ENCODE measurements around the gene PGS1. TPM values are rescaled to one million over a fixed set of nuclear protein-coding genes. Genes with fewer than 3 reads are reported as not detected.

PGS1 gene
- total RNA-seq, 4 donors from 2014 or later = 30.7 to 45.9 (median 35.6) TPM

DNA sequence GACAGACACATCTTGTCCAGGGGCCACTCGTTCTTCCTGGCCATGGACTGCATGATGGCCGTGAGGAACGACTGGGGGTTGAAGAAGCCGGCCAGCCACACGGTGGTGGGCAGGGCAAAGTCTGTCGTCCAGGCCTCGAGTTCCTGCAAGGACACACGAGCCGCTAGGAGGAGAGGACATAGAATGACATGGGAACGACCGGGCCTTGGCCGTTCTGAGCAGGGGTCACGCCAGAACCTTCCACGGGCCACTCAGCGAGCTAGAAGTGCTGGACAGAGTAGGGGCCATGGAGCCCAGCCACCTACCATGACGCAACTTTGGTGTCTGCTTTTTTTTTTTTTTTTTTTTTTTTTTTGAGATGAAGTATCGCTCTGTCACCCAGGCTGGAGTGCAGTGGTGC, 47.0 kb downstream of the PGS1 start:
- intact Hi-C loops (cut with DNase I) = no loop called here
- TF ChIP-seq EP300 (IDR thresholded peaks at IDR 0.05) (no peak), POLR2AphosphoS5 (IDR thresholded peaks at IDR 0.05) (no peak), CTCF (IDR thresholded peaks at IDR 0.05) (no peak), POLR2A (IDR thresholded peaks at IDR 0.05; ENCODE audit: low read depth) (no peak)
- Histone ChIP-seq H3K27me3 (no peaks in the 10 kb centered on the region), H3K4me3 (no peak overlapping the region), H3K4me1 (peaks cover 9 to 45% (median 28%) of the 10 kb centered on the region in 4 donors), H3K27ac (replicated peaks in 1 of 4) (no peak overlapping the region), H3K36me3 (peaks cover 15 to 84% (median 74%) of the 10 kb centered on the region in 4 donors), H3K9me3 (no peaks in the 10 kb centered on the region)
- 89% methylated on average over 12 of the region's 17 CpGs for WGBS
- DNase-seq (ENCODE audit: extremely low spot score) = no peak

DNA sequence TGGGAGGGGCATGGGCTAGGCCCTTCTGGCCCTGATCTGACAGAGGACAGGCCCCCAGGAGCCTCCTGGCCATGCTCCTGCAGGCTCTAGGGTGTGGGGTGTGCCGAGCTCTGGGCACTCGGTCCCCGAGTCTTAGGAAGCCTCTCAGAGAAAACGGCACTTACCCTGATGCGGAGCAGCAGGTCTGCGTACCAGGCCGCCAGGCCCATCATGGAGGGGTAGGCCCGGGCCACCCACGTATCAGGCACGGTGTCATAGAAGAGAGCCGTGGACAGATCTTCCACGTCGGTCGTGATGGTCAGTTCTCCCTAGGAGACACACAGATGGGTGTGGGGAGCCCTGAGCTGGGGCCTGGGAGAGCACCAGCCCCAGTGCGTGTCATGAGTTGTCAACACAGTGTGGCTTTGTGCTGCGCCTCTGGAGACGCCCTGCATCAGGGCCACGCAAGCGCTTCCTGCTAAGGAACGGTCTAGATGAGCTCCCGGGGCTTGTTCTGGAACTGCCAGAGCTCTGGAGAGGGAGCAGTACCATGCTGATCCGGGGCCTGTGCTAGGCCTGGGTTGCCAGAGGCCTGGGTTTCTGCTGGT, 47.9 kb downstream of the PGS1 start:
- no peak for DNase-seq (ENCODE audit: extremely low spot score)
- peaks cover 15 to 74% (median 69%) of the 10 kb centered on the region in 4 donors for H3K36me3 ChIP-seq
- no peak overlapping the region for H3K4me3 ChIP-seq
- intact Hi-C loops (cut with DNase I) = no loop called here
- no peak overlapping the region for H3K27ac ChIP-seq (replicated peaks in 1 of 4)
- TF ChIP-seq POLR2A (IDR thresholded peaks at IDR 0.05; ENCODE audit: low read depth) = no peak
- no peak for TF ChIP-seq POLR2AphosphoS5 (IDR thresholded peaks at IDR 0.05)
- no peak for TF ChIP-seq CTCF (IDR thresholded peaks at IDR 0.05)
- no peak for TF ChIP-seq EP300 (IDR thresholded peaks at IDR 0.05)
- H3K4me1 ChIP-seq = peaks cover 9 to 44% (median 24%) of the 10 kb centered on the region in 4 donors
- WGBS = 94% methylated on average over 11 of the region's 22 CpGs
- H3K27me3 ChIP-seq = no peaks in the 10 kb centered on the region
- H3K9me3 ChIP-seq = no peaks in the 10 kb centered on the region

- no peak for TF ChIP-seq CTCF (IDR thresholded peaks at IDR 0.05)
- no peak for TF ChIP-seq POLR2A (IDR thresholded peaks at IDR 0.05; ENCODE audit: low read depth)
- TF ChIP-seq EP300 (IDR thresholded peaks at IDR 0.05) = no peak
- no peak for TF ChIP-seq POLR2AphosphoS5 (IDR thresholded peaks at IDR 0.05)
- intact Hi-C loops (cut with DNase I) = no loop called here
- DNase-seq (ENCODE audit: extremely low spot score) = no peak
- Histone ChIP-seq H3K36me3 (peaks cover 15 to 71% (median 65%) of the 10 kb centered on the region in 4 donors), H3K9me3 (no peaks in the 10 kb centered on the region), H3K27me3 (no peaks in the 10 kb centered on the region), H3K4me3 (no peak overlapping the region), H3K27ac (replicated peaks in 1 of 4) (no peak overlapping the region), H3K4me1 (peaks cover 5 to 40% (median 18%) of the 10 kb centered on the region in 4 donors)
- 91% methylated on average over 11 of the region's 11 CpGs for WGBS
Observed at GRCh38 chr17:78427140-78427539, 48.7 kb downstream of the PGS1 start.

GRCh38 chr17:78428025-78428575, 49.7 kb downstream of the PGS1 start:
- peaks cover 5 to 46% (median 27%) of the 10 kb centered on the region in 4 donors for H3K4me1 ChIP-seq
- H3K27ac ChIP-seq (replicated peaks in 1 of 4) = peak overlapping the region in 2 of 4 donors; percentile 16 to 38
- no peaks in the 10 kb centered on the region for H3K27me3 ChIP-seq
- TF ChIP-seq POLR2A (IDR thresholded peaks at IDR 0.05; ENCODE audit: low read depth) (no peak), EP300 (IDR thresholded peaks at IDR 0.05) (no peak), CTCF (IDR thresholded peaks at IDR 0.05) (no peak), POLR2AphosphoS5 (IDR thresholded peaks at IDR 0.05) (no peak)
- 72% methylated on average over 13 of the region's 20 CpGs for WGBS
- intact Hi-C loops (cut with DNase I) = no loop called here
- H3K9me3 ChIP-seq = no peaks in the 10 kb centered on the region
- DNase-seq (ENCODE audit: extremely low spot score) = no peak
- no peak overlapping the region for H3K4me3 ChIP-seq
- peaks cover 15 to 63% (median 57%) of the 10 kb centered on the region in 4 donors for H3K36me3 ChIP-seq

Measured in esophagus muscularis mucosa (tissue), 4 donors.